KMS-11 (cell line): ENCODE results near the gene GRIN3A.
"Not testable (repeated sequence)": the region's sequence is repeated elsewhere in the genome, so short reads cannot be mapped to it uniquely, and the experiment has no call there.

ENCODE experiments used
- H2AFZ ChIP-seq: fragments of 200-600 bp; sonication (generic); 2 replicates; pipeline ENCODE4 v1.6.1; 2016; ENCODE audit warnings: antibody characterized with exemption, mixed run types, low read depth
- H3K27ac ChIP-seq: fragments of 200-600 bp; sonication (generic); 2 replicates; pipeline ENCODE4 v1.6.1; 2016; ENCODE audit warnings: mild to moderate bottlenecking, mixed run types
- H3K27me3 ChIP-seq: fragments of 200-600 bp; sonication (generic); 2 replicates; pipeline ENCODE4 v1.6.1; 2017; ENCODE audit warnings: mild to moderate bottlenecking, low read depth, mixed run types, moderate library complexity; ENCODE audit not compliant: insufficient read depth
- H3K36me3 ChIP-seq: fragments of 200-600 bp; sonication (generic); 2 replicates; pipeline ENCODE4 v1.6.1; 2017; ENCODE audit warnings: mild to moderate bottlenecking, mixed run types; ENCODE audit not compliant: insufficient read depth
- H3K4me1 ChIP-seq: fragments of 200-600 bp; sonication (generic); 2 replicates; pipeline ENCODE4 v1.6.1; 2016; ENCODE audit warnings: mild to moderate bottlenecking, low read depth, mixed run types; ENCODE audit not compliant: poor library complexity, severe bottlenecking
- H3K4me2 ChIP-seq: fragments of 200-600 bp; sonication (generic); 2 replicates; pipeline ENCODE4 v1.7.0; 2016; ENCODE audit warnings: mild to moderate bottlenecking, mixed run types
- H3K4me3 ChIP-seq: fragments of 200-600 bp; sonication (generic); IDR thresholded peaks from 2 replicates; pipeline ENCODE4 v1.6.1; 2017; ENCODE audit warnings: low read depth, low read length, mixed read lengths; ENCODE audit not compliant: insufficient read depth
- H3K79me2 ChIP-seq: fragments of 200-600 bp; sonication (generic); 2 replicates; pipeline ENCODE4 v1.6.1; 2016; ENCODE audit warnings: low read depth, mixed run types; ENCODE audit not compliant: insufficient read depth
- H3K9ac ChIP-seq: fragments of 200-600 bp; sonication (generic); 2 replicates; pipeline ENCODE4 v1.6.1; 2016; ENCODE audit warnings: mild to moderate bottlenecking, mixed run types
- H4K20me1 ChIP-seq: fragments of 200-600 bp; sonication (generic); 2 replicates; pipeline ENCODE4 v1.6.1; 2016; ENCODE audit warnings: mild to moderate bottlenecking, mixed run types; ENCODE audit not compliant: insufficient read depth
- CTCF ChIP-seq: fragments of 200-600 bp; sonication (generic); conservative IDR thresholded peaks from 2 replicates; pipeline ENCODE4 v1.6.1; 2017; ENCODE audit warnings: low read depth, mild to moderate bottlenecking, antibody characterized with exemption, low read length, moderate library complexity, mixed read lengths

Gene GRIN3A

DNA sequence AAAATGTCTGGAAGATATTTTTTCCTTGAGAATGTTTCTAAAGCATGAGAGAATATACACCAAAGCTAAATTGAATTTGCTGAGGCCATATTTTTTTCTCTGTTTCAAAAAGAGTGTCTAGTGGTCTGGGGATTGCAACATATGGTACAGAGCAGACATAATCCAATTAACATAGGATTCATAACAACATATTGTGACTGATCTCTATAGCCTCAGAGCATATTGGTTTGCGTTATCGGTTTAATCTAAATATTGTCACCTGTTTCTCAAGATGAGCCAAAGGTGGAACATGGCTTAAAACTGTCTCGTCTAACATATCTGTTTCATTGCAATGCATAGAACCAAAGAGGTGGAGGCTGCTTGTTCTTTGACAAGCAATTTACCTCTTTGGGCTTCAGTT is 147.5 kb downstream of the GRIN3A start:
- Histone ChIP-seq H3K27ac (no peak overlapping the region), H3K27me3 (no peaks in the 10 kb centered on the region), H3K9ac (no peak overlapping the region), H3K4me1 (no peaks in the 10 kb centered on the region), H3K79me2 (no peaks in the 10 kb centered on the region), H3K36me3 (no peaks in the 10 kb centered on the region), H4K20me1 (no peaks in the 10 kb centered on the region), H3K4me2 (no peak overlapping the region), H2AFZ (no peak overlapping the region), H3K4me3 (no peak overlapping the region)
- no peak for TF ChIP-seq CTCF

GRCh38 chr9:101590074-101590473 is 148.4 kb downstream of the GRIN3A start:
- not testable (repeated sequence) for H3K36me3 ChIP-seq, H4K20me1 ChIP-seq, H3K4me1 ChIP-seq, H3K27ac ChIP-seq, H3K4me3 ChIP-seq, H2AFZ ChIP-seq, H3K27me3 ChIP-seq, H3K4me2 ChIP-seq, H3K79me2 ChIP-seq, H3K9ac ChIP-seq

- H3K4me2 ChIP-seq: no peak overlapping the region
- H3K27ac ChIP-seq: no peak overlapping the region
- H3K79me2 ChIP-seq: no peaks in the 10 kb centered on the region
- H3K4me1 ChIP-seq: no peaks in the 10 kb centered on the region
- H2AFZ ChIP-seq: no peak overlapping the region
- no peak overlapping the region for H3K4me3 ChIP-seq
- H3K36me3 ChIP-seq: no peaks in the 10 kb centered on the region
- no peaks in the 10 kb centered on the region for H4K20me1 ChIP-seq
- no peak overlapping the region for H3K9ac ChIP-seq
- no peaks in the 10 kb centered on the region for H3K27me3 ChIP-seq
- TF ChIP-seq CTCF: no peak
These were observed 151.0 kb downstream of the GRIN3A start for GRCh38 chr9:101587332-101588043.

DNA sequence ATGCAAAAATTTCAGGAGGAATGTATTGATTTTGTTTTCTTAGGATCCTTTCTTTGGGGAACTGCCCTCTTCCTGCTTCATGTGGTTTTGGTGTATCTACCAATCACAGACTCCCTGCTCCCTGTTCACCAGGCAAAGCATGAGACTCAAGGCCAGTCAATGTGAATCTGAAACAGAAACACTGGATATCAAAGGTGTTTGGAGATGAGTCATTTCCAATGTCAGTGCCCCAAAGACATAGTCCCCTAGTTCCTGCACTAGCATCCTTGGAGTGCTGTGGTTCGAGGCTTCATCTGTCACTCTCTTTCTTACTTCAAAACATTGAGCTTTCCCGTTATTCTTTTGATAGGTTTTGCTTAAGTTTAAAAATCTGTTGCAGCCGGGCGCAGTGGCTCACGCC is 151.8 kb downstream of the GRIN3A start:
- no peaks in the 10 kb centered on the region for H3K36me3 ChIP-seq
- H3K79me2 ChIP-seq: no peaks in the 10 kb centered on the region
- no peak for TF ChIP-seq CTCF

GRCh38 chr9:101585740-101586139 is 152.7 kb downstream of the GRIN3A start:
- no peaks in the 10 kb centered on the region for H3K36me3 ChIP-seq
- no peak overlapping the region for H2AFZ ChIP-seq
- TF ChIP-seq CTCF: no peak
- no peak overlapping the region for H3K4me2 ChIP-seq
- no peak overlapping the region for H3K27ac ChIP-seq
- H3K4me3 ChIP-seq: no peak overlapping the region
- no peaks in the 10 kb centered on the region for H3K4me1 ChIP-seq
- H3K9ac ChIP-seq: no peak overlapping the region
- H4K20me1 ChIP-seq: no peaks in the 10 kb centered on the region
- H3K79me2 ChIP-seq: no peaks in the 10 kb centered on the region
- no peaks in the 10 kb centered on the region for H3K27me3 ChIP-seq

More for the DNA sequence above, 151.8 kb downstream of the GRIN3A start:
- Histone ChIP-seq H3K9ac (no peak overlapping the region), H4K20me1 (no peaks in the 10 kb centered on the region), H3K4me1 (no peaks in the 10 kb centered on the region), H3K27ac (no peak overlapping the region), H3K27me3 (no peaks in the 10 kb centered on the region), H2AFZ (no peak overlapping the region), H3K4me3 (no peak overlapping the region), H3K4me2 (no peak overlapping the region)
